GM12872 (cell line): Measurements from ENCODE around the gene CLIC3.

Experiments used
- TF ChIP-seq, protein P1 (sequence below): IDR thresholded peaks from 3 replicates; pipeline ENCODE4 v1.5.1; 2011; ENCODE audit warnings: low read depth, mild to moderate bottlenecking, low read length, moderate library complexity; ENCODE audit not compliant: insufficient read depth

CLIC3 gene

GRCh38 chr9:137040568-137040967 is 44.2 kb upstream of the CLIC3 start:
- TF ChIP-seq, protein P1, sequence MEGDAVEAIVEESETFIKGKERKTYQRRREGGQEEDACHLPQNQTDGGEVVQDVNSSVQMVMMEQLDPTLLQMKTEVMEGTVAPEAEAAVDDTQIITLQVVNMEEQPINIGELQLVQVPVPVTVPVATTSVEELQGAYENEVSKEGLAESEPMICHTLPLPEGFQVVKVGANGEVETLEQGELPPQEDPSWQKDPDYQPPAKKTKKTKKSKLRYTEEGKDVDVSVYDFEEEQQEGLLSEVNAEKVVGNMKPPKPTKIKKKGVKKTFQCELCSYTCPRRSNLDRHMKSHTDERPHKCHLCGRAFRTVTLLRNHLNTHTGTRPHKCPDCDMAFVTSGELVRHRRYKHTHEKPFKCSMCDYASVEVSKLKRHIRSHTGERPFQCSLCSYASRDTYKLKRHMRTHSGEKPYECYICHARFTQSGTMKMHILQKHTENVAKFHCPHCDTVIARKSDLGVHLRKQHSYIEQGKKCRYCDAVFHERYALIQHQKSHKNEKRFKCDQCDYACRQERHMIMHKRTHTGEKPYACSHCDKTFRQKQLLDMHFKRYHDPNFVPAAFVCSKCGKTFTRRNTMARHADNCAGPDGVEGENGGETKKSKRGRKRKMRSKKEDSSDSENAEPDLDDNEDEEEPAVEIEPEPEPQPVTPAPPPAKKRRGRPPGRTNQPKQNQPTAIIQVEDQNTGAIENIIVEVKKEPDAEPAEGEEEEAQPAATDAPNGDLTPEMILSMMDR: no peak

DNA sequence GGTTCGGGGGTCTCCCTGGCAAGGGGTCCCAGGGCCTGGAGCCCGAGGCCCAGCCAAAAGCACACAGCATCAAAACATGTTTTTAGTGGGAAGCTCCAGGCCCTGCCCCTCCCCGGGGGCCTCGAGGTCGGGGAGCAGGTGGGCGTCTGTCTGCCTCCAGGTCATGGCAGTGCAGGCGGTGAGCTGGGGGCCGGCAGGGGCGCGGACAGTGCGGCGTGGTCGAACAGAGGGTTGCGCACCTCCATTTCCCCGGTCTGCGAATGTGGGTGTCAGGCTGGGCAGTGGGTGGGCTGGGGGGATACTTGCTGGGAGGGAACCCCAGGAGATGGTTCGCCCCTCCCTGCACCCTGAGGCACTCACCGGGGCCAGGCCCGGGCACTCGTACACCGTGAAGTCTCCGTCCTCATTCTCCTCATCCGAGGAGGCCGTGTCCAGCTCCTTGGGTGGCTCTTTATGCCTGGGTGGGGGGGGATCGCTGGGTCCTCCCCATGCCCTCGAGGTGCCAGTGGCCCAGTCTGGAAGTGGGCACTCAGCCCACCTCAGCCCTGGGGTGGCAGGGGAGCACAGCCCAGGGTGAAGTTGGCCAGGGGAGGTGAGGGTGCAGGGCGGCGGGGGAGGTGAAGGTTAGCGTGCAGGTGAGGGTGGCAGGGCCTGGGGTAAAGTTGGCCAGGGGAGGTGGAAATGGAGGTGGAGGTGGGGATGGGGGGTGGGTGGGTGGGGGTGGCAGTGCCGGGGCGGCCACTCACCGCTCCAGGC is 43.4 kb upstream of the CLIC3 start:
- TF ChIP-seq, protein P1: no peak

DNA sequence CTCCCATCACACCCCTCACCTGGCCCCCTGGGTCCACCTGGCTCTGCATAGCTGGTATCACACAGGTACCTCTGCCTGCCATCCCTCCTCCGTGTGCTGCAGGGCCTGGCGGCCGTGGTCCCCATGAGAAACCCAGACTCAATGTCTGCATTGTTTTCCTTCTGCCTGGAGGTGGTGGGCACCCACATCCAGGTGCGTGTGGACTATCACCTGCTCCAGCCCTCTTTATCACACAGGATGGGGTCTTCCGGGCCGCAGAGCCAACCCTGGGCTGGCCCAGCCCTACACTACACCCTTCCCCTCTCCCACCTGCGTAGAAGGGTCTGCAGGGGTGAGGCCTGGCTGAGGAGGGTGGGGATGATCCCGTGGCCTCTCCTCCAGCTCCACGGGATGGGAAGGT is 42.5 kb upstream of the CLIC3 start:
- TF ChIP-seq, protein P1: no peak

GRCh38 chr9:137037483-137037882 is 41.1 kb upstream of the CLIC3 start:
- TF ChIP-seq, protein P1: no peak

- TF ChIP-seq, protein P1: no peak
Measured at GRCh38 chr9:137037035-137037434, 40.7 kb upstream of the CLIC3 start.

DNA sequence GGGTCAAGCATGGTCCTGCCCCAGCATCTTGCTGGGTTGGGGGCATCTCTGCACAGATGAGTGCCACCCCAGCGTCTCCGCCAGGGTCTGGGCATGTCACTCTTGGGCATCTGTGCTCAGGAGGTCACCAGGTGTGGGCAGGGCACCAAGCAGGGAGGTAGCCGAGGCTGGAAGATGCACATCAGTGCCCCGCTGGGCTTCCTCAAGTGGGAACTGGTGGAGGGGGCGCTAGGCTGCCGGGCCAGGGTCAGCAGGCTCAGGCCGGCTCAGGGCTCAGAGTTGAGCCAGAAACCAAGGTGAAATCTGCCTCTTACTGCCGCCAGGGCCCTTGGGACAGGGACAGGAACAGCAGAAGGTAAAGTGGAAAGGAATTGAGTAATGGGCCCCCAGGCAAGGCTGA is 39.6 kb upstream of the CLIC3 start:
- TF ChIP-seq, protein P1: no peak

- TF ChIP-seq, protein P1: no peak
Measured at GRCh38 chr9:137035507-137035834, 39.1 kb upstream of the CLIC3 start.
